IPS-NIHi7 (cell line): ENCODE data around the gene FMO1.
A peak's percentile ranks its signal among the peaks of the same experiment; 100 is the strongest.
"Not testable (repeated sequence)": the region's sequence is repeated elsewhere in the genome, so short reads cannot be mapped to it uniquely, and the experiment has no call there.

Experiments
- DNase-seq: peaks from one replicate; pipeline ENCODE4 v3.0.0; 2012; ENCODE audit warnings: mixed read lengths; ENCODE audit errors: extremely low spot score

The FMO1 gene

GRCh38 chr1:171233183-171233582 is 15.1 kb upstream of the FMO1 start:
- DNase-seq = no peak

GRCh38 chr1:171236231-171236630 is 12.1 kb upstream of the FMO1 start:
- not testable (repeated sequence) for DNase-seq

GRCh38 chr1:171243878-171244277 is 4.4 kb upstream of the FMO1 start:
- DNase-seq = no peak

DNA sequence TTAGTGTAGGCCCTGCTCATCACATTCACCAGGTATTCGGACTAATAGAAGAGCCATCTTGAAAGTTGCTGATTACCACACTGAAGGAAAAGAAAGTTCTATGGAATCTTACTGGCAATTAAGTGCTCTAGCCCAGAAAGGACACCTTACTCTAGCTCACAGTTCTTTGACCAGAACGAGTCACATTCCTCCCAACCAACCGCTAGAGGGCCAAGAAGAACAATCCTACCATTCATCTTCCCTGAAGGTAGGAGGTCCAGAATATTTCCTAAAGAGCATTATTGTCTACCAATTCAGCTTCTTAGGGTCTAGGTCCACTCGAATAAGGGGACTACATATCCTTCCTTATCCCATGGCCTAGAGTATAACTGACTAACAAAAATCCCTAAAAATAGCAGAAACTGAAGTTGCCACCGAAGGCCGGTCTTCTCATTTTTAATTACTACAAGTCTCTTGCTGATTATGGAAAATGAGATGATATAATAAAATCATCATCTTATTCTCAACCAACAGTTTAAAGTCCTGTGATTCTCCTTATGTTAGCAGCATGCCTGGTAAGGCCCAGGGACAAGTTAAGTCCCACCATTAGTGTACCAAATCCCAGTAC is 2.7 kb upstream of the FMO1 start:
- peak; percentile 71 for DNase-seq

GRCh38 chr1:171247501-171247900 is 793 bp upstream of the FMO1 start:
- DNase-seq = no peak

DNA sequence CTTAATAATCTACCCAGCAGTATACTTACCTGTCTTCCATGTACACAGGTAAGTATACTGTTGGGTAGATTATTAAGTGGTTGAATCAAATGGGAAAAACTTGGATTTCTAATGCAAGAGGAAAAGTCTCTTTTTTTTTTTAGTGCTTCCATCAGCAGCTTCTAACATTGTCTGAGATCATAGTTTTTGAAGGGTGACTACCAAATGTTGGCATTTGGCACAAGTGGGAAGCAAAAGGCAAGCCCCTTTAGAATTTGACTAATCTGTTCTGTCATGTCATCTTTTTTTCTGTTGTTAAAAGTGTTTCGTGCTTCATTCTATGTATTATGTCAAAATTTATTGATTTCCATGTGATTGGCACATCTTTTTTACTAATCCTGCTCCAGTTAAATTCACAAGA is 547 bp downstream of the FMO1 start:
- no peak for DNase-seq

- no peak for DNase-seq
Measured at GRCh38 chr1:171250263-171250662, 2.0 kb downstream of the FMO1 start.

DNA sequence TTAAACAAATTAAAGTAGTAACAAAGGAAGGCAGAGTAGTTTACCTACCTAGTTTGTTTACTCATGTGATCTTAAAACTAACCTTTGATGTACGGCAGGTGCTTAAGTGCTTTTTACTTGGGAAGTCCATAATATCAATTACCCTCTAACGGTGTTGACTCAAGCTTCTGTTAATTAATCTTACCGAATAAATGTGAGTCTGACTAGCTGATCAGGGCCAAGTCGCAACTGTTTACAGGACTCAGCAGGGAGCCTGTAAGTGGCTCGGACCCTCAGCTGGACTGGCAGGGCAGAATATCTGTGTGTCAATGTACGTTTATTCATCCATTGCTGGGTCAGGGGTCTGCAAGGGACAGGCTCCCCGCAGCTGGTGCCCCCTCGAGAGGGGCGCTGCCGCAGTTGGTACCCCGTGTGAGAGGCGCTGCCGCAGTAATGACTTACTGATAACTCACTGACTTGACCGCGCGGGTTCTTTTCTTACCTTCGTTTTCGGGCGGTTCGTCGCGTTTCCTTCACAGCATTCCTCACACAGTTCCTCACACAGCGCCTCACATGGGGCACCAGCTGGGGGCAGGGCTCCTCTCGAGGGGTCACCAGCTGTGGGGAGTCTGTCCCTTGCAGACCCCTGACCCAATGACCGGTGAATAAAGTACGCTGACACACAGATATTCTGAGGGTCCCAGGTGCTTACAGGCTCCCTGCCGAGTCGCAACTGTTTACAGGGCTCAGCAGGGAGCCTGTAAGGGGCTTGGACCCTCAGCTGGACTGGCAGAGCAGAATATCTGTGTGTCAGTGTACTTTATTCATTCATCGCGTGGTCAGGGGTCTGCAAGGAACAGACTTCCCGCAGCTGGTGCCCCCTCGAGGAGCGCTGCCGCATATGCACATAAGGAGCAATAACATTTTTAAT is 3.0 kb downstream of the FMO1 start:
- DNase-seq = peak; percentile 29

GRCh38 chr1:171251952-171252300 is 3.6 kb downstream of the FMO1 start:
- DNase-seq = no peak

DNA sequence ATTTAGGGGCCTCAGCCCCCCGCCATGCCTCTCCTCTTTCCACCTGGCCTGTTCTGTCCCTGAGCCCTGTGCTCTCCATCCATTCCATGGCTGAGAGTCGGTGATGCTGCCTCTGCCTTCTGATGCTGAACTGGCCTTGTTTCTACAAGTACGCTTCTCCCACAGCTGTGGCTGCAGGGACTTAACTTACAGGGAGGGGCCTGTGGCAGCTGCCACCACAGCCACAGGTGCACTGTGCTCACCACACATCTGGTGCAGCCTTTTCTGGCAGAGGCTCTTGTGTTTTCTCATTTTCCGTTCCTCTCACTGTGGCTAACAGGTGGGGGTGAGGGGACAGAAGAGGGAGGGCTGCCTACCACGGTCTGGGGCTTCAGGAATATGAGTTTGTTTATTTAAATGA is 4.2 kb downstream of the FMO1 start:
- DNase-seq = no peak

DNA sequence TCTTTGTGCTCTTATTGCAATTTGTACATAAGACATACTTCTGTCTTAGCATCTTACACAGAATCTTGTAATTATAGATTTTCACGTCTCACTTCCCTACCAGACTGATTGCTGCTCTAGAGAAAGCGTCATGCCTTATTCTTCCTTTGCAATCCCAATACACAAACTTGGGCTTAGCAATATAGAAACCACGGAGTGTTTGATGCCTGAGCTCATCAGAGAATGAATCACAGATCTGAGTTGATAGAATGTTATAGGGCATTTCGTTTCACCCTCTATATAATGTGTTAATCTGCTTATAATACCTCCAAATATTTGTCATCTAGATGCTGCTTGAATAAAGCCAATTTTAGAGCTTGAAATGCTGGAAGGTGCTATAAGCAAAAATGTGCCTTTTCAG is 6.6 kb downstream of the FMO1 start:
- no peak for DNase-seq

- no peak for DNase-seq
Measured at GRCh38 chr1:171256940-171257606, 8.8 kb downstream of the FMO1 start.

DNA sequence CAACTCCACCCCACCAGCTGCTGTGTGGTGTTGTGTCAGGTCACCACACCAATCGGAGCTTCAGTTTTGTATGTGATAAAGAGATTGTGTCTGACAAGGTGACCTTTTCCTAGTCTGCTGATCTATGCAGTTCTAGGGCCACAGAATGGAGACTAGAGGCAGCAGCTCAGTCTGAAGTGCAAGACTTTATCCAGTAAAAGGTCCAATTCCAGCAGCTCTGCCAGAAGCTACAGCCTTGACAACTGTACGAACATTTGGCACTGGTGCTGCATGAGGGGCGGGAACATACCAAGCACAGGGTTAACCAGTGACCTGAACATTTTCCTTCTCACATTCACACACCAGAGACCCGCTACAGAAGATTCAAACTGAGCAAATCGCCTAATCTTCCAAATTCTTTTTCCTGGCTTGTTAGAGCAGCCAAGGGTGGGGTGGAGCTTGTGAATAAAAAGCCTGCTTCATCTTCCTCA is 9.3 kb downstream of the FMO1 start:
- no peak for DNase-seq

DNA sequence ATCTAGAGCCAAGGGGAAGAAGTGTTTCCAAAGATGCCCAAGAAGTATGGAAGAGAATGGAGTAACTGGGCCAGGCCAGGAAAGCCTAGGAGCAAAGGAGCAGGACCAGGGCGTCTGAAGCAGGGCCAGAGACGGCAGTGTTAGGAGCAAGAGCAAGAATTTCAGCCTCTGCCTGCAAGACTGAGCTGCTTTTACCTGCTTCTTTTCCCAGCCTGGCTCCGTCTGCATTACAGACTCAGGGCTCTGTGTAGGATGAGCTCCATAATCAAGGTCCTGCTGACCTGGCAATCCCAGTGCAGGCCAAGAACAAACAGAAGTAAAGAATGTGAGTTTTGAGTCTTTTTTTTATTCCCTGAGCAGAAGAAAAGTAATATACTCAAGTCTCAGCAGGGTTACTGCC is 10.1 kb downstream of the FMO1 start:
- DNase-seq = no peak

DNA sequence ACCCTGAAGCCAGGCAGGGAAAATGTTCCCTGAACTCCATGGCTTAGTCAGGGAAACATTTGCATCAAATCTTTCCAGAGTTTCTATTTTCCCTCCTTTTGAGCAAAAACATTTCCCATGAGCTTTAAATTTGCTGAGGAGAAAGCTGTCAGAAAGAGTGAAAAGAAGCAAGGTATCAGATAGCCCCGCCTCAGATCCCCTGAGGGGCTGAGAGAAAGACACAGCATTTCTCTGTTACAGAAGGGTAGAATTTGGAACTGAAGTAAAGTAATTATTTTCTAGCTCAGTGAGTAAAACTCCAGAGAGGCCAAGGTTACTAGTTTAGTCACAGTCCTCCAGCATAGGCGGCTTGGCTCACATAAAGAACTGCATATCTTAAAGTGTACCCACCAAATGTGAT is 10.6 kb downstream of the FMO1 start:
- no peak for DNase-seq

DNA sequence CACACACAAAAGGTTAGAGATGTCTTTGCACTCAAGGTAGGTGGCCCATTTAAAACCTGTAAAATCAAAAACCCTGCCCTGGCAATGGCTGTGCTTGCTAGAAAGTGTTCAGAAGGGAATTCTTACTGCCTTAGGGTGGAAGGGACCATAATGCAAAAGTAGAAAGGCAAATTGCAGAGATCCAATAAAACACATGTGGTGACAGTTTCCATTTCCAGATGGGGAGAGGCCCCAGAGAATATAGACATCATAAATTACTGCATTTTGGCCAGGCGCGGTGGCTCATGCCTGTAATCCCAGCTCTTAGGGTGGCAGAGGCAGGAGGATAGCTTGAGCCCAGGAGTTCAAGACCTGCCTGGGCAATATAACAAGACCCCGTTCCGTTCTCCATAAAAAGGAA is 13.0 kb downstream of the FMO1 start:
- no peak for DNase-seq

- DNase-seq = no peak
Measured at GRCh38 chr1:171263901-171264300, 15.6 kb downstream of the FMO1 start.

- no peak for DNase-seq
Measured at GRCh38 chr1:171265686-171266085, 17.4 kb downstream of the FMO1 start.

GRCh38 chr1:171266930-171267329 is 18.6 kb downstream of the FMO1 start:
- no peak for DNase-seq

DNA sequence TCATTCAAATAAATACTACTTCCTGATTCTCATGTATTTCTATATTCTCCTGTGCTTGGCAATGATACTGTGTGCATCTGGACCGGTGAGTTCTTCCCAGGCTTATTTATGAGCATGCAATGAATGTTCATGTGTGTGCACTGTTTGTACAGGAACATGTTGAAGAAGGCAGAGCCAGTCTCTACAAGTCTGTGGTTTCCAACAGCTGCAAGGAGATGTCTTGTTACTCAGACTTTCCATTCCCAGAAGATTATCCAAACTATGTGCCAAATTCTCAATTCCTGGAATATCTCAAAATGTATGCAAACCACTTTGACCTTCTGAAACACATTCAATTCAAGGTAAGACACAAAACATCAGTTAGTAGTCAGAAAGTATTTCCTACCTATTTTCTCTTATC is 19.1 kb downstream of the FMO1 start:
- no peak for DNase-seq

GRCh38 chr1:171270806-171271205 is 22.5 kb downstream of the FMO1 start:
- no peak for DNase-seq

GRCh38 chr1:171277534-171277933 is 29.2 kb downstream of the FMO1 start:
- DNase-seq = no peak

GRCh38 chr1:171279234-171279633 is 30.9 kb downstream of the FMO1 start:
- DNase-seq = no peak
